GM18858 (cell line): ENCODE measurements around the gene S100A2.

ENCODE experiments used
- ATAC-seq: cut with Tn5 transposase; IDR thresholded peaks from one replicate; pipeline ENCODE4 v1.9.1; 2021; ENCODE audit not compliant: unreplicated experiment

S100A2 gene

GRCh38 chr1:153565529-153566374, at the start of gene S100A2:
TSS of gene S100A2 (minus strand) at chr1:153565844. CDS start at chr1:153563877, 1,967 bp downstream.
- no peak for ATAC-seq

- ATAC-seq: no peak
Measured at GRCh38 chr1:153615406-153615805, 49.8 kb upstream of the S100A2 start.

- ATAC-seq: no peak
Measured at GRCh38 chr1:153614906-153615305, 49.3 kb upstream of the S100A2 start.

GRCh38 chr1:153614189-153614900, 48.7 kb upstream of the S100A2 start:
- ATAC-seq: no peak

- ATAC-seq: no peak
Measured at GRCh38 chr1:153613406-153613805, 47.8 kb upstream of the S100A2 start.

- ATAC-seq: no peak
Measured at GRCh38 chr1:153612755-153613331, 47.2 kb upstream of the S100A2 start, which contains the start of gene S100A16. TSS of gene S100A16 (minus strand) at chr1:153613137. CDS start at chr1:153608151, 4,986 bp downstream.

GRCh38 chr1:153612111-153612754, 46.6 kb upstream of the S100A2 start:
- no peak for ATAC-seq

- ATAC-seq: no peak
Measured at GRCh38 chr1:153611356-153611755, 45.7 kb upstream of the S100A2 start.

GRCh38 chr1:153610811-153611301, 45.2 kb upstream of the S100A2 start:
- no peak for ATAC-seq

- ATAC-seq: no peak
Measured at GRCh38 chr1:153610334-153610733, 44.7 kb upstream of the S100A2 start.

GRCh38 chr1:153609585-153609907, 43.9 kb upstream of the S100A2 start:
- ATAC-seq: no peak

GRCh38 chr1:153608742-153609584, 43.3 kb upstream of the S100A2 start:
- no peak for ATAC-seq

GRCh38 chr1:153608089-153608682, 42.5 kb upstream of the S100A2 start:
- ATAC-seq: no peak

GRCh38 chr1:153607381-153607780, 41.7 kb upstream of the S100A2 start:
- no peak for ATAC-seq

GRCh38 chr1:153606194-153606593, 40.5 kb upstream of the S100A2 start:
- ATAC-seq: no peak

- no peak for ATAC-seq
Measured at GRCh38 chr1:153602749-153603148, 37.1 kb upstream of the S100A2 start.

- ATAC-seq: no peak
Measured at GRCh38 chr1:153599847-153600246, 34.2 kb upstream of the S100A2 start.

GRCh38 chr1:153598309-153599172, 32.9 kb upstream of the S100A2 start:
- ATAC-seq: peak; percentile 95

GRCh38 chr1:153597206-153597605, 31.6 kb upstream of the S100A2 start:
- no peak for ATAC-seq
